RWPE2 (cell line): Measurements from ENCODE around the gene DNLZ.

ENCODE experiments used
- ATAC-seq: fragments of 200-7000 bp; cut with Tn5 transposase; 3 replicates; pipeline ENCODE4 v1.9.1; 2021; ENCODE audit warnings: low read depth
- DNase-seq: peaks from one replicate; pipeline ENCODE4 v3.0.0-alpha.2; 2020; ENCODE audit warnings: low spot score
- H3K27ac ChIP-seq: fragments of 450-650 bp; 2 replicates; pipeline ENCODE4 v1.5.1; 2017; ENCODE audit warnings: mild to moderate bottlenecking; ENCODE audit not compliant: poor library complexity, severe bottlenecking
- H3K27me3 ChIP-seq: fragments of 250-450 bp; sonication (Bioruptor Pico); 2 replicates; pipeline ENCODE4 v1.5.1; 2021; ENCODE audit warnings: mild to moderate bottlenecking, moderate library complexity; ENCODE audit not compliant: insufficient read depth, poor library complexity, severe bottlenecking
- H3K36me3 ChIP-seq: fragments of 250-450 bp; sonication (Bioruptor Pico); 2 replicates; pipeline ENCODE4 v1.5.1; 2020; ENCODE audit warnings: low read depth, mild to moderate bottlenecking, moderate library complexity
- H3K4me1 ChIP-seq: fragments of 250-450 bp; sonication (Bioruptor Pico); 2 replicates; pipeline ENCODE4 v1.5.1; 2021; ENCODE audit warnings: mild to moderate bottlenecking, moderate library complexity; ENCODE audit not compliant: insufficient read depth, poor library complexity, severe bottlenecking
- H3K4me3 ChIP-seq: fragments of 250-450 bp; sonication (Bioruptor Pico); 2 replicates; pipeline ENCODE4 v1.5.1; 2021; ENCODE audit warnings: mild to moderate bottlenecking, moderate library complexity; ENCODE audit not compliant: severe bottlenecking
- H3K9me3 ChIP-seq: fragments of 250-450 bp; sonication (Bioruptor Pico); 2 replicates; pipeline ENCODE4 v1.5.1; 2021; ENCODE audit warnings: mild to moderate bottlenecking, moderate library complexity; ENCODE audit not compliant: severe bottlenecking
- TF ChIP-seq, protein P1 (sequence below): fragments of 450-650 bp; IDR thresholded peaks from one replicate; pipeline ENCODE4 v1.5.1; 2017; ENCODE audit warnings: mild to moderate bottlenecking, moderate library complexity; ENCODE audit not compliant: poor library complexity, severe bottlenecking

The DNLZ gene

GRCh38 chr9:136341769-136342168 is 21.8 kb downstream of the DNLZ start:
- no peaks in the 10 kb centered on the region for H3K9me3 ChIP-seq
- TF ChIP-seq, protein P1, sequence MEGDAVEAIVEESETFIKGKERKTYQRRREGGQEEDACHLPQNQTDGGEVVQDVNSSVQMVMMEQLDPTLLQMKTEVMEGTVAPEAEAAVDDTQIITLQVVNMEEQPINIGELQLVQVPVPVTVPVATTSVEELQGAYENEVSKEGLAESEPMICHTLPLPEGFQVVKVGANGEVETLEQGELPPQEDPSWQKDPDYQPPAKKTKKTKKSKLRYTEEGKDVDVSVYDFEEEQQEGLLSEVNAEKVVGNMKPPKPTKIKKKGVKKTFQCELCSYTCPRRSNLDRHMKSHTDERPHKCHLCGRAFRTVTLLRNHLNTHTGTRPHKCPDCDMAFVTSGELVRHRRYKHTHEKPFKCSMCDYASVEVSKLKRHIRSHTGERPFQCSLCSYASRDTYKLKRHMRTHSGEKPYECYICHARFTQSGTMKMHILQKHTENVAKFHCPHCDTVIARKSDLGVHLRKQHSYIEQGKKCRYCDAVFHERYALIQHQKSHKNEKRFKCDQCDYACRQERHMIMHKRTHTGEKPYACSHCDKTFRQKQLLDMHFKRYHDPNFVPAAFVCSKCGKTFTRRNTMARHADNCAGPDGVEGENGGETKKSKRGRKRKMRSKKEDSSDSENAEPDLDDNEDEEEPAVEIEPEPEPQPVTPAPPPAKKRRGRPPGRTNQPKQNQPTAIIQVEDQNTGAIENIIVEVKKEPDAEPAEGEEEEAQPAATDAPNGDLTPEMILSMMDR = no peak
- H3K4me3 ChIP-seq = no peak overlapping the region
- no peaks in the 10 kb centered on the region for H3K27me3 ChIP-seq
- H3K36me3 ChIP-seq = no peaks in the 10 kb centered on the region
- DNase-seq (no peak), ATAC-seq (no peak)
- H3K27ac ChIP-seq = no peak overlapping the region
- peaks cover 3% of the 10 kb centered on the region for H3K4me1 ChIP-seq

DNA sequence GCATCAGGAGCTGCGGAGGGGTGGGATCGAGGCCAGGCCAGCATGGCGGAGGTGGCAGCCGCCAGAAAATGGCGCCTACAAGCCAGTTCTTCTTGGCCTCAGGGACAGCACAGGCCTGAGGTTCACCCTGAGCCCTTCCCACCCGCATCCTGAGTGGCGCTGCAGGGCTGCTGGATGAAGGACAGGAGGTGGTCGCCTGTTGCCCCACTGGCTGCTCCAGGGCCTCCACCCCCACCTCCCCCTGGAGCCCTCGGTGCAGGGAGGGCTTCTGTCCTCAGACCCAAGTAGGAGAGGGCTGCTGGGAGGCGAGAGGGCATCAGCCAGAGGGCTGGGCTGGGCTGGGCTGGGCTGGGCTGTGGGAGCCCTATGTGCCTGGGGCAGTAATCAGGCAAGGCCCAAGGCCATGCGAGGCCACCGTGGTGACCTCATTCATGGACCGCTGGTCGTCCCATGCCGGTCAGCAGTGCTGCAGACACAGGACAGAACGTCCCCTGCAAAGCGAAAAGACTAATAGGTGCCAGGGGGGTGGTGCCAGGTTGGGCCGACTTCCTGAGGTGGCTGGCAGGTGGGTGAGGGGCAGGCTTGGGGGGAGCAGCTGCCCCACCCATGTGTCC is 22.4 kb downstream of the DNLZ start:
- H3K9me3 ChIP-seq = no peaks in the 10 kb centered on the region
- TF ChIP-seq, protein P1 = no peak
- H3K27me3 ChIP-seq = no peaks in the 10 kb centered on the region
- peaks cover 3% of the 10 kb centered on the region for H3K4me1 ChIP-seq
- no peaks in the 10 kb centered on the region for H3K36me3 ChIP-seq
- no peak overlapping the region for H3K27ac ChIP-seq
- no peak for ATAC-seq
- DNase-seq = no peak
- H3K4me3 ChIP-seq = no peak overlapping the region

- DNase-seq (no peak), ATAC-seq (no peak)
- no peaks in the 10 kb centered on the region for H3K36me3 ChIP-seq
- H3K4me1 ChIP-seq = peaks cover 3% of the 10 kb centered on the region
- TF ChIP-seq, protein P1 = no peak
- H3K27ac ChIP-seq = no peak overlapping the region
- H3K4me3 ChIP-seq = no peak overlapping the region
- no peaks in the 10 kb centered on the region for H3K27me3 ChIP-seq
- no peaks in the 10 kb centered on the region for H3K9me3 ChIP-seq
These were observed 23.0 kb downstream of the DNLZ start for GRCh38 chr9:136340356-136341041.

- Histone ChIP-seq H3K27me3 (no peaks in the 10 kb centered on the region), H3K27ac (no peak overlapping the region), H3K9me3 (no peaks in the 10 kb centered on the region), H3K4me1 (no peaks in the 10 kb centered on the region), H3K36me3 (no peaks in the 10 kb centered on the region), H3K4me3 (no peak overlapping the region)
- ATAC-seq (no peak), DNase-seq (no peak)
- TF ChIP-seq, protein P1 = no peak
These were observed 23.6 kb downstream of the DNLZ start for GRCh38 chr9:136339958-136340310.

DNA sequence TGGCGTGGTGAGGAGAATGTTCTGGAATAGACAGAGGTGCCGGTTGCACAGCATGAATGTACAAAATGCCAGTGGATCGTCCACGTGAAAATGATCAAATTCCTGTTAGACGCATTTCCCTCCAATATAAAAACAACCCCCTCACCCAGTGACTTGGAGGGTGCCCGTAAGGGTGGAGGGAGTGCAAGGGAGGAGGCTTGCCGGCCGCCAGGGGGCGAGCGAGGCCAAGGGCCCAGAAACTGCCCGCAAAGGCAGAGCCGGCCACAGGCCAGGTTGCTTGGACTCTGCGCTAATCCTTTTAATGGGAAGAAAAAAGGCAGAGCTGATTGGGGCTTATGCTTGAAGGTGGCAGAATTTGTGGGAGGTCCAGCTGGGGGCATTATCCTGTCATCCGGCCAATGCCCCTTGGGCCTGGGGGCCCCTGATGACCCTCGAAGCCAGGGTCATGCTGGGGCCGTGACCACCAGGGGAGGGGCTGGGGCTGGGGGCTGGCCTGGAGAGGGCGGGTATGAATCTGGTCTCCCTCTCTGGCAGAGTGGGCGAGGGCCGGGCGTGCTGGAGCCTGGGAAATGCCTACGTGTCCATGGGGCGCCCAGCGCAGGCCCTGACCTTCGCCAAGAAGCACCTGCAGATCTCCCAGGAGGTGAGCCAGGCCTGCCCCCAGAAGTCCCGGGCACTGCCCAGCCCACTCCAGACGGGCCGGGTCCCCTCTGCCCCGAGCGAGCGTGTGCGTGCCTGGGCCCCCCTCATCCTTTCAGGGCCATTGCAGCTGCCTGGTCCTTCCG is 24.2 kb downstream of the DNLZ start:
- H3K27me3 ChIP-seq = no peaks in the 10 kb centered on the region
- H3K4me3 ChIP-seq = no peak overlapping the region
- TF ChIP-seq, protein P1 = peak; percentile 90
- H3K27ac ChIP-seq = no peak overlapping the region
- ATAC-seq (peak; percentile 63), DNase-seq (no peak)
- no peaks in the 10 kb centered on the region for H3K36me3 ChIP-seq
- no peaks in the 10 kb centered on the region for H3K9me3 ChIP-seq
- no peaks in the 10 kb centered on the region for H3K4me1 ChIP-seq
